Activated CD8-positive, alpha-beta memory T cell treated with anti-CD3 and anti-CD28 coated beads for 4 hours (primary cell): ENCODE measurements around the gene SLC22A23.

ENCODE experiments used
- DNase-seq, 2 donors: peaks; one replicate each; pipeline ENCODE4 v3.0.0-alpha.2; 2020; ENCODE audit warnings: low read depth in 2 of 2

The SLC22A23 gene, protein sequence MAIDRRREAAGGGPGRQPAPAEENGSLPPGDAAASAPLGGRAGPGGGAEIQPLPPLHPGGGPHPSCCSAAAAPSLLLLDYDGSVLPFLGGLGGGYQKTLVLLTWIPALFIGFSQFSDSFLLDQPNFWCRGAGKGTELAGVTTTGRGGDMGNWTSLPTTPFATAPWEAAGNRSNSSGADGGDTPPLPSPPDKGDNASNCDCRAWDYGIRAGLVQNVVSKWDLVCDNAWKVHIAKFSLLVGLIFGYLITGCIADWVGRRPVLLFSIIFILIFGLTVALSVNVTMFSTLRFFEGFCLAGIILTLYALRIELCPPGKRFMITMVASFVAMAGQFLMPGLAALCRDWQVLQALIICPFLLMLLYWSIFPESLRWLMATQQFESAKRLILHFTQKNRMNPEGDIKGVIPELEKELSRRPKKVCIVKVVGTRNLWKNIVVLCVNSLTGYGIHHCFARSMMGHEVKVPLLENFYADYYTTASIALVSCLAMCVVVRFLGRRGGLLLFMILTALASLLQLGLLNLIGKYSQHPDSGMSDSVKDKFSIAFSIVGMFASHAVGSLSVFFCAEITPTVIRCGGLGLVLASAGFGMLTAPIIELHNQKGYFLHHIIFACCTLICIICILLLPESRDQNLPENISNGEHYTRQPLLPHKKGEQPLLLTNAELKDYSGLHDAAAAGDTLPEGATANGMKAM

DNA sequence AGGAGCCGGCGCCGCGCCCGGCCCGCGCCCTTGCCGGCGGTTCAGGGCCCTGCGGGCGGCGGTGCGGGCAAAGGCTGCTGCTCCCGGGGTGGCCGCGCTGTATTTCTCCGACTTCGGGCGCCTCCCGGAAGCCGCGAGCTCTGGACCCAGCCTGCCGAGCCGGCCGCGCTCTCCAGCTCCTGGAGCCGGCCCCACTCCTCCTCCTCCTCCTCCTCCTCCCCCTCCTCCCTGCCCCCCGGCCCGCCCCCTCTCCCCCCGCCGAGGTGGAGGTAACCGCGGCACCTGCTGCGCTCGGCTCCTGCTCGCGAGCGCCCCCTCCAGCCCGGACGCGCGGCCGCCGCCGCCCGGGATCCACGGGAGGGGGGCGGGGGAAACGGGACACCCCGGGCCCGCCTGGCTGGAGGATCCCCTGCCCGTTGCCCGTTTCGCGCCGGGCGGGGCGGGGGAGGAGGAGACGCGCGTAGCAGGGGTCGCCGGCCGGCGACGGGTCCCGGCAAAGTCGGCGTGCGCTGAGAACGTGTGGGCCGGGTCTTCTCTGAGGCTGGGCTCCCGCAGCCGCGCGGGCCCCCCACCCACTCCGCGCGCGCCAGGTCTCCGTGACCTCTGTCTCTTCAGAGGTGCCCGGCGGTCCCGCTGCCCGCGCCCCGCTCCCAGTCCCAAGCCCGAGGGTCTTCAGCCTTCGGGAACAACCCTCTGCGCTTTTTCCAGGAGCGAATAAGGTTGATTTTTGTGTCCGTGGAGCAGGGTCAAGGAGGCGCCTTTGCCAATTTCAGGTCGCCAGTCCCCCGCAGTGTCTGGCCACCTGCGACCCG is at the start of gene SLC22A23:
SLC22A23 (minus strand) TSS at position 153 of the 812 bp plus-strand sequence. CDS start 491 bp downstream, outside the sequence.
- peak; percentile 34 to 50 for DNase-seq

DNA sequence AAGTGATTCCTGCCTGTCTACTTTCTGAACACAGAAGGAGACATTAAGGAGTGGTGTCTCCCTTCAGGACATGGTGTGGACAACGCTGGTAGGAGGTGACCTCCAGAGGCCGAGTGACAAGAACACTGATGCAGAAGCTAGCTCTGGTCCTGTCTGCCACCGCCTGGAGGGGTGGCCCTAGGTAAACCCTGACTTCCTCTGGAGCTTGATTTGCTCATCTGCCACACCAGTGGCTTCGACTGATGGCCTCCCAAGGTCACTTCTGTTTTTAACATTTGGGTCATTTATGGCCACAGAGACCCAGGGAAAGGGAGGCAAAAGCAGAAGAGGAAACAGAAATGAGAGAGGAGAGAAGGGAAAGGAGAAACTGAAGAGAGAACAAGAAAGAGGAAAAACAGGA is 49.4 kb upstream of the SLC22A23 start:
- no peak for DNase-seq

DNA sequence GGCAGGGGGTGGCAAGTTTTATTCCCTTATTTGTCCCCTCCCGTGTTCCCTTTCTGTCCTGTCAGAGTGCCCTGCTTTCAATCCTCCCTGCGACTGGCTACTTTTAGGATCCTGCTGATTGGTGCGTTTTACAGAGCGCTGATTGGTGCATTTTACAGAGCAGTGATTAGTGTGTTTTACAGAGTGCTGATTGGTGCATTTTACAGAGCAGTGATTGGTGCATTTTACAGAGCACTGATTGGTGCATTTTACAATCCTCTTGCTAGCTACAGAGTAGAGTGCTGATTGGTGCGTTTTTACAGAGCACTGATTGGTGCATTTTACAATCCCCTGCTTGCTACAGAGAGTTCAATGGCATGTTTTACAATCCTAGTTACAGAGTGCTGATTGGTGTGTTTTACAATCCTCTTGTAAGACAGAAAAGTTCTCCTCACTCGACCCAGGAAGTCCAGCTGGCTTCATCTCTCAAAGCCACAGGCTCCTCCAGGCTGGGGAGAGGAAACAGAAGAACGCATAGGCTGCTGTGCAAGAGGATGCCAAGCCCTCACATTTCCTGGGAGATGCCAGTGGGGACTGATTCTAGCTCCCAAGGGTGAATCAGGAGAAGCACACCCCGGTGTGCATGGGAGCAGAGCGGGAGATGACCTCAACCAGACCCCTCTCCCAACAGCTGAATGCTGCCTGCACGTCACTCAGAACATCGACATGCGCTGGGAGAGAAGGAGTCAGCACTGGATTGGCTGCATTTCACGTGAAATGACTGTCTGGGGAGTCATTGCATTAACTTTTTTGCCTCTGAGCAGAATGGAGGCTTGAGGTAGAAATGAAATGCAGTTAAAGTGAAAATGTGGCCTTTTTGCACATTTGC is 48.3 kb upstream of the SLC22A23 start:
- DNase-seq = no peak

DNA sequence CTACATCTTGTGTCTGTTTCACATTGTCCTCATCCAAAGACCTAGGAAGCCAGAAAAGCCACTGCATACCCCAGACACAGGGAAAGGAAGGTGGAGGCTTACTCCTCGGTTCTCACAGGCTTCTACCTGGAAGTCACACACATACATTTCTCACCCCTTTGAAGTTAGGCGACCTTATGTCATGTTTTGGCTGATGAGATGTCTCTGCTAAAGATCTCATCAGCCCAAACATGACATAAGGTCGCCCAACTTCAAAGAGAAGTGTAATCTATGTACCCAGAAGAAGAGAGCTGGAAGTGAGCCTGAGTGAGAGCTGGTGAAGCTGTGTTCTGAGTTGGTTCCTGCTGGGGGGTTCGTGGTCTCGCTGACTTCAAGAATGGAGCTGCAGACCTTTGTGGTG is 47.5 kb upstream of the SLC22A23 start:
- DNase-seq = no peak

DNA sequence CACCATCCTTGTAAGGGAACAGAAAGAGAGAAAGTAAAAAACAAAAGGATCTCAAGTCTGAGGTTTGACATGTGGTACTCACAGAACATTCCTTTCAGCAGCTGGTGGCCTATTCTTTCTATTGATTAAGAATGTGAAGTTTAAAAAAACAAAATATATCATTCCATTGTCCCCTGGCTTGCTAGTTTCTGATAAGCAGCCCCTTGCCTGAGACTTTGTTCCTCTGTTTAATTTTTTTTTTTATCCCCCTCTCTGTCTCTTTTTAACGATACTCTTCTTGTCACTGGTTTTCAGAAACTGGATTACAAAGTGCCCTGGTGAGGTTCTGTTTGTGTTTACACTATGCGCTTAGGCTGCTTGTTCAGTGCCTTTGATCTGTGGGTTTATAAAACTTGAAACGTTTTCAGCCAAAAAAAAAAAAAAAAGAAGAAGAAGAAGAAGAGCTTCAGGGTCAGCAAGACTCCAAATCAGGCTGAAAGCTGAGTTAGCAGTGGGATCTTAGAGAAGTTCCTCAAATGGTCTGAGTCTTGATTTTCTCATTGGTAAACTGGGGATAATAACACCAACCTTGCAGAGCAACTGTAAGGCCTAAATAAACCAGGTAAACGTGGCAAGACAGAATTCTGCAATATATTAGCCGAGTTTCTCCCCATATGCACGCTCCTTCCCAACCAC is 45.1 kb upstream of the SLC22A23 start:
- no peak for DNase-seq

DNA sequence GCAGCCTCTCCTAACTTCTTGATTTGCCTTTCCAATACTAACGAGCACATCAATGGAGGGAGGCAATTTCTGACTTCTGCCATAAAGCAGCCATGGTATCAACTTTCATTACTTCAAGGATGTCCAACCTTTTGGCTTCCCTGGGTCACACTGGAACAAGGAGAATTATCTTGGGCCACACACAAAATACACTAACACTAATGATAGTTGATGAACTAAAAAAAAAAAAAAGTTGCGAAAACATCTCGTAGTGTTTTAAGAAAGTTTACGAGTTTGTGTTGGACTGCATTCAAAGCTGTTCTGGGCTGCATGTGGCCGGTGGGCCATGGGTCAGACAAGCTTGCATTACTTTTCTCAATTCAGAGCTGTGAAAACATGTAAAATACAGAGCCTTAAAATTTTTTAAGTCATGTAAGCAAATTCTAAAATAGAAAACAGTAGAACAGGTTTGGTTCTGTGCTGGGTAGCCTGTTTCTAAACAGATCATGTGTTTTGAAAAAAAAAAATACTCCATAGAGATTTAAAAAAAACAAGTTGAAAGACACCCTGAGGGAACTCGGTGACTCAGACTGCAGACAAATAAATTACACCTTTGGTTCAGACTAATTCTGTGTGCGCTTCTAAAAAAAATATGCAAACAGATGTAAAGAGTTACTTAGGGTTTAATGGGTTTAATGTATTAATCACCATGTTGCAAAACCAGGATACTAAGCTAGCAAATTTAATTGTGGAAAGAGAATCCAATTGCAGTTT is 43.6 kb upstream of the SLC22A23 start:
- DNase-seq = no peak

DNA sequence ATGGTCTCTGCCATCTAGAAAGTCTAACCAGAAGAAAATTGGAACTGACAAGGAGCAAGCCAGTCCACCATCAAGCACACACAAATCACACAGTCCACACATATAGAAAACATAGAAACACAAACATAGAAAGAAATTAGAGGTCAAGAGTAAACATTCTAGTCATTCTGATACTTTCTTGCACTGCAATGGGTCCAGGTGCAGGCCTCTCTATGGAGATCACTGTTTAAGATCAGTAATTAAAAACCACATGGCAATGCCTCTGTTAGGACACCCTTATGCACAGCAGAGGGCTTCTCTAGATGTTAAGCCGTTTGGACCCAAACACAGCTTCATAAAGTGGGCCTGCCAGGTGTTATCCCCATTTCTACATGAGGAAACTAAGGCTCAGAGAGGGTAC is 42.8 kb upstream of the SLC22A23 start:
- no peak for DNase-seq

DNA sequence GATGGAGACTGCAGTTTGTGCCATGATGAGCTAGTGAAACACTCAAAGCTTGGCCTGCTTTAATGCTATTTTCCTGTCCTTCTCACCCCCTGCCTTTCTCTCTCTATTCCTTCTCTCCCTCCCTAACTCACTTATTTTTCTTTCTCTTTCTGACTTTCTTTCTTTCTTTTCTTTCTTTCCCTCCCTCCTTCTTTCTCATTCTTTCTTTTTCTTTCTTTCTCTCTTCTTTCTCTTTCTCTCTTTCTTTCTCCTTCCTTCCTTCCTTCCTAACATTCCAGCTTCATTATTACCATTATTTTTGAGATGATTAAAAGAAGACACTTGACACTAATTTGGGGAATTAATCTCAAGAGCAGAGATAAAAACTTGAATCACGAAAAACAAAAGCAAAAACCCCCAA is 39.5 kb upstream of the SLC22A23 start:
- no peak for DNase-seq

DNA sequence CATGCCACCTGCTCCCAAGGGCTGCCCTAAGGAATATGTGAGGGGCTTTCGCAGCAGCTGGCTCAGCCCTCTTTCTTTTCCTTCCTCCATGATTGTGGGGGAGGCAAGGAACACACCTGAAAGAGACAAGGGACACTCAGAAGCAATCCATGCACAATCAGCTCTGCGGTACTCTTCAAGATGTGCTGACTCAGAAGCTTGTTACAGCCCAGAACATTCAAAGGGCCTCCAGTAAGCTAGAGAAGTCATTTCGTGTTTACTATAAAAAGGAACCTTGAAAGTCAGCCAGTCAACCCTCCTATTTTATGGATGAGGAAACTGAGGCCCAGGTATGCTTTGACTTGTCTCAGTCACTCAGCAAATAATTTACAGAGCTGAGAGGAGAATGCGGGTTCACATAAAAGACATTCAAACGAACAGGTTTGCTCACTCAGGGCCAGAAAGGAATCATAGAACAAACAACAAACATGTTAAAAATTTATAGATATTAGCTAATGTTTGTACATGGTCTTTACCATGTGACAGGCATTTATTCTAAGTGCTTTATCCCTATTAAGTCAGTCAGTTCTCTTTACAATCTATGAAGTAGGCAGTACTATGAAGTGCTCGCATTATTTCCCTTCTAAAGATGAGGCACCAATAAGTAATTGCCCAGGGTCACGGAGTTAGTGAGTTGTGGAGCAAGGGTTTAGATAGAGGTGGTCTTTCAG is 37.7 kb upstream of the SLC22A23 start:
- DNase-seq = no peak

DNA sequence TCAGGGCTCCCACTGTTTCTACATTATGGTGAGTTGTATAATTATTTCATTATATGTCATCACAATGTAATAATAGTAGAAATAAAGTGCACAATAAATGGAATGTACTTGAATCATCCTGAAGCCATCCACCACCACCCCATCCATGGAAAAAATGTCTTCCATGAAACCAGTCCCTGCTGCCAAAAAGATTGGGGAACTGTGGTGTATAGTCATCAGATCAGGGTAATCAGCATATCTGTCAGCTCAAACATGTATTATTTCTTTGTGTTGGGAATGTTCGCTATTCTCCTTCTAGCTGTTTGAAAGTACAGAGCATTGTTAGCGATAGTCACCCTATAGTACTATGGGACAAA is 33.8 kb upstream of the SLC22A23 start:
- DNase-seq = no peak

DNA sequence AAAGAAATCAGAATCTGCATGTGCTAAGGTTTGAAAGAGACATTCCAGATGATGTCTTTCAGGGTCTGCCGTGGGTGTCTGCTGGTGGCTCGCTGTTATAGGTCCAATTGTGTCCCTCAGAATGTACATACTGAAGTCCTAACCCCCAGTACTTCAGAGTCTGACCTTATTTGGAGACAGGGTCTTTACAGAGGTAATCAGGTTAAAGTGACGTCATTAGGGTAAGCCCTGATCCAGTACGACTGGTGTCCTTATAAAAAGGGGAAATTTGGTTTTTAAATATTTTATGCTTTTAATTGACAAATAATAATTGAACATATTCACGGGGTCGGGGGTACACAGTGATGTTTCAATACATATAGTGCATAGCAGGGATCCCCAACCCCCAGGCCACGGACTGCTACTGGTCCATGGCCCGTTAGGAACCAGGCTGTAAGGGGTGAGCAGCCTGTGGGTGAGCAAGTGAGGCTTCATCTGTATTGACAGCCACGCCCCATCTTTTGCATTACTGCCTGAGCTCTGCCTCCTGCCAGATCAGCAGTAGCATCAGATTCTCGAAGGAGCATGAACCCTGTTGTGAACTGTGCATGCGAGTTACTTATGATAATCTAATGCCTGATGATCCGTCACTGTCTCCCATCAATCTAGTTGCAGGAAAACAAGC is 33.2 kb upstream of the SLC22A23 start:
- DNase-seq = no peak

DNA sequence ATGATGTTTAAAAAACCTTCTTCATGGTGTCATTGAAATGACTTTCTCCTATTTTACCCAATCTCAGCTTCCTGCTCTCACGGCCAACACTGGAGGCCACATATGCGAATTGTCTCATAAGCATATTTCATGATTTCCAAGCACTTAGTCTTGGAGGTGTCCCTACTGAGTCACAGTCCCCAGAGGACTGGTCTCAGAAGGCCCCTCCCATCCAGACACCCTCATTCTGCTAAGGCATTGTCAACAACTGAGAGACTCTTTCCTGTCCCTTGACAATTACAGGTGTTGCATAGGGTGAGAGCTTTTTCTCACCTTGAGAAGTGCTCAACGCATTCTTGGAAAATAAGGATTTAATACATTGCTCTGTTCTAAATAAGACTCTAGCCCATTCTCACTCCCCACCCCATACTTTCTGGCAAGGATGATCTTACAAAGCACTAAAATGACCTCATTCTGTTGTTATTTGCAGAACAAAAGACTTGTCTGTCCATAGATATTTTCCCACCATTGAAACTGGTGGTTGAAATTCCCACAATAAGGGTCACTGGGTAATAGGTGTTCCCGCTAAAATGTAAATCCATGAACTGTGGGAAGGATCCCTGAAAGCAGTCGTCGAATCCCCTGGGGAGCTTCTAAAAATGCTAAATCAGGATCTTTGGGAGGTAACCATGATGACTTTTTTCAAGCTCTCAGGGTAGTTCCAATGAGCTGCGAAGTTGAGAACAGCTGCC is 32.3 kb upstream of the SLC22A23 start:
- DNase-seq = no peak

DNA sequence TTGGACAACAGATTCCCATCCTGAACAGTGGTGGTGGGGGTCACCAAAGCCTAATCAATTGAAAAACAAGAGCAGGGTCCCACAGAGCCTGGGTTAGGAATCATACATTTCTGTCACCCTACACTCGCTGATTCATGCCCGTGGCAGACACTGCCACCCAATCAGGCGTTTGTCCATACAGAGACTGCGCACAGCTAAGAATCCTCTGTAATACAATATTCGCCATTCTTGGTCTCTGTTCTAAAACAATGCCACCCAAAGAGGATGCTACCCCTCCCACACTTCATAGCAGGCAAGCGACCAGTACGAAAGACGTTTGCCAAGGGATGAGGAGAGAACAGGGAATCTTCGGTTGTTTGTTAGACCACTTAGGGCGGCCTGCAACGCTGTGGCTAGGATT is 28.1 kb upstream of the SLC22A23 start:
- no peak for DNase-seq

DNA sequence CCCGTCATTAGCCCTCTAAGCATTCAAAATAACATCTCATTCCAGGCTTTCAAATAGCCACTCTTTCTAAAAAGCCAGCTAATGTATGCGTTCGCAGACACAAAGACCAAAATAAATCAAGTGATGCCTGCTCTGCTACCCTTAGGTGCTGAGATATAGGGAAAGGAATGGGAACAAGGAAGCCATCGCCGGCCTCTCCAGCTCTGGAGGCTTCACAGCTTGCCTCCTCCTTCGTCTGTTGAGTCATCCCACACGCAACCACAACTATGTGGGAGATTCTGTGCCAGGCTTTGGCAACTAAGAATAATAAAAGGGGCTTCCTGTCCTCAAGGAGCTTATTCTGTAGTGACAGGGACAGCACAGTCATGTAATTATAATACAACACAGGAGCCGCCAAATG is 27.3 kb upstream of the SLC22A23 start:
- no peak for DNase-seq

DNA sequence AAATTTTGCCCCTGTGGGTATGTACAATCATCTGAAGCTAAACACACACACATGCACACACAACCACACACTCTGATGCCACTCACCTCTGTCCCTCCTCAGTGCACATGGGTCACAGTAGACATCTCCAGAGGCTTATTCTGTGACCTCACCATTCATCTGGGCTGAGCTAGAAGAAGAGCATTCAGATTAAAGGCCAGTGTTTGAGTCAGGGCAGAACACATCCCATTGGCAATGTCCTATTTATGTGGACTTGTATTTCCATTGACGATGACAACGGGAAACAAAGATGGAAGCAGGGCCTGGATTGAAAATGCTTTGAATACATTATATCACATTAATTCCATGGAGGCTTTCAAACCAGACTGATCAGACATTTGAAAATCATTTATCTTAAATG is 26.8 kb upstream of the SLC22A23 start:
- DNase-seq = no peak

DNA sequence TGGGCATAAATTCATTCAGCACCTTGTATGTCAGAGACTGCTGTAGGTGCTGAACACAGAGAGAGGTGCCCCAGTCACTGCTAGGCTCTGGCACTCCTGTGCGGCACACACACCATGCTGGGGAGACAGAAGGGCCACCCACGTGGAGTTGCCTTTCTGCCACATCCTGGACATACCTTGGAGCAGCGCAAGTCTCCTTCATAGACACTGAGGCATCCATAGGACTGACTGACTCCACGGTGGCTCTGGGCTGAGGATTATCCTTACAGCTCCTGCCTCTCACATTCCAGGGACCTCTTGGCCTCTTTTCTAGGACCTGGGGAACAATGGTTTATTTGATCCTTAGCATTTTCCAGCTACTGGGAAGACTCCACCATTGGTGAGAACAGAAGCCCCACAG is 26.0 kb upstream of the SLC22A23 start:
- no peak for DNase-seq

DNA sequence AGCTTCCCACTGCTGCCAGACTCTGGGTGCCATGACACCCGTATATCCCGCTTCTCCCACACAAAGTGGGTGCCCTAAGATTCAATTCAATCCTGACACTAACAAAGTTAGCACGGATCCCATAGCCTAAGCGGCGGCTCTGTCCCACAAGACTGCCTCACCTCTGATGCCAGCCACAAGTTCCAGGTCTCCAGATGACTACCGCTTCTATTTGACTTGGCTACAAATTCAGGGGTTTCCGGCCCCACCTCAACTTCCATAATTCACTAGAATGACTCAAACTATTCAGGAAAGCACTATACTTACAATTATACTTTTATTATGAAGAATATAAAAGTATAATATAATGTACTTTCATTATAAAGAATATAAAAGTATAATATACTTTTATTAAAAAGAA is 24.8 kb upstream of the SLC22A23 start:
- no peak for DNase-seq

DNA sequence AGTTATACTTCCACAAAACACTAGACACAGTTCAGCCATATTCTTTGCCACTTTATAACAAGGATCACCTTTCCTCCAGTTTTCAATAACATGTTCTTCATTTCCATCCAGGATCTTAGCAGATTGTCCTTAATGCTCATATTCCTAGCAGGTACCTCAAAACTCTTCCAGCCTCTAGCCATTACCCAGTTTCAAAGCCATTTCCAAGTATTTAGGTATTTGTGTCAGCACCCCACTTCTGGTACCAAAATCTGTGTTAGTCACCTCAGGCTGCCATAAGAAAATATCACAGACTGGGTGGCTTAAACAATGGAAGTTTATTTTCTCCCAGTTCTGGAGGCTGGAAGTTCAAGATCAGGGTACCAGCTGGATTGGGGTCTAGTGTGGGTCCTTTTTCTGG is 23.2 kb upstream of the SLC22A23 start:
- DNase-seq = no peak
